ENCODE data around the gene NUTM1. TPM values are rescaled to one million over a fixed set of nuclear protein-coding genes. Genes with fewer than 3 reads are reported as not detected.

Gene NUTM1, protein sequence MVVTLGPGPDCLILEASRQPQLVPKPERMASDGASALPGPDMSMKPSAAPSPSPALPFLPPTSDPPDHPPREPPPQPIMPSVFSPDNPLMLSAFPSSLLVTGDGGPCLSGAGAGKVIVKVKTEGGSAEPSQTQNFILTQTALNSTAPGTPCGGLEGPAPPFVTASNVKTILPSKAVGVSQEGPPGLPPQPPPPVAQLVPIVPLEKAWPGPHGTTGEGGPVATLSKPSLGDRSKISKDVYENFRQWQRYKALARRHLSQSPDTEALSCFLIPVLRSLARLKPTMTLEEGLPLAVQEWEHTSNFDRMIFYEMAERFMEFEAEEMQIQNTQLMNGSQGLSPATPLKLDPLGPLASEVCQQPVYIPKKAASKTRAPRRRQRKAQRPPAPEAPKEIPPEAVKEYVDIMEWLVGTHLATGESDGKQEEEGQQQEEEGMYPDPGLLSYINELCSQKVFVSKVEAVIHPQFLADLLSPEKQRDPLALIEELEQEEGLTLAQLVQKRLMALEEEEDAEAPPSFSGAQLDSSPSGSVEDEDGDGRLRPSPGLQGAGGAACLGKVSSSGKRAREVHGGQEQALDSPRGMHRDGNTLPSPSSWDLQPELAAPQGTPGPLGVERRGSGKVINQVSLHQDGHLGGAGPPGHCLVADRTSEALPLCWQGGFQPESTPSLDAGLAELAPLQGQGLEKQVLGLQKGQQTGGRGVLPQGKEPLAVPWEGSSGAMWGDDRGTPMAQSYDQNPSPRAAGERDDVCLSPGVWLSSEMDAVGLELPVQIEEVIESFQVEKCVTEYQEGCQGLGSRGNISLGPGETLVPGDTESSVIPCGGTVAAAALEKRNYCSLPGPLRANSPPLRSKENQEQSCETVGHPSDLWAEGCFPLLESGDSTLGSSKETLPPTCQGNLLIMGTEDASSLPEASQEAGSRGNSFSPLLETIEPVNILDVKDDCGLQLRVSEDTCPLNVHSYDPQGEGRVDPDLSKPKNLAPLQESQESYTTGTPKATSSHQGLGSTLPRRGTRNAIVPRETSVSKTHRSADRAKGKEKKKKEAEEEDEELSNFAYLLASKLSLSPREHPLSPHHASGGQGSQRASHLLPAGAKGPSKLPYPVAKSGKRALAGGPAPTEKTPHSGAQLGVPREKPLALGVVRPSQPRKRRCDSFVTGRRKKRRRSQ
- total RNA-seq (ENCODE audit: low replicate concordance): not detected in 2 replicates

DNA sequence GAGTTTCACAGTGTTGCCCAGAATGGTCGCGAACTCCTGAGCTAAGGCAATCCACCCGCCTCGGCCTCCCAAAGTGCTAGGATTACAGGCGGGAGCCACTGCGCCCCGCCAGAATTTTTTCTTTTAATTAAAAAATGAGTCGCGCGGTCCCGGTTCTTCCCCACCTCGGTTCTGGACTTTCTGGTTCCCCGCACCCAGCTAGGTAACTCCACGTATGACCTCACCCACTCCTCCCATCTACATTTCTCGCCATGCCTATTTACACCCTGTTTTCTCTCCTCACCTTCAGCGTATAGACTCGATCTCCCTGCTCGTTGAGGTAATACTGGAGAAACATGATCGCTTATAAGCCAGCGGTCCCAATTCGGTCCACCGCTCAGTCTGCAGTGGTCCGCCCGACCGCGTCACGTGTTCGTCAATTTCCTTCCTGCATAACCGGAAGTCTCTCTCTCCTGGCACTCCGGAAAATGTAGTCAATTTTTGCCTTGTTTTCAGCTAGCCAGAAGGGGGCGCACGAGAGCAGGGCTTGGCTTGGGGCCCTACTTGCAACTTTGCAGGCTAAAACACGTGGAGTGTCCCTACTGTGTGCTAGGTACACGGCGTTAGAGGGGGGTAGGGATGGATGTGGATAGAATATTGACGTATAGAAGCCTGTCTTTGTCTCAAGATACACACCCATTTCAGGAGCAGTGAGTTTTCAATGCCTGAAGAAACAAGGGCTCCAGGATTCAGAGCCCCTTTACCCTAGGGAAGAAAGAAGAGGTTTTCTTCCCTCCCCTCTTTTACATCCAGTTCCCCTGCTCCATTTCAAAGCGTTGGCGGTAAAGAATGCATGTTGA lies at the start of gene NUTM1, which contains the start of gene NOP10:
TSS of gene NUTM1 (plus strand) at position 579 of the 839 bp plus-strand sequence. CDS start 382 bp downstream, outside the sequence.
TSS of gene NOP10 (minus strand) at position 400 of the 839 bp plus-strand sequence. CDS start at position 337, 63 bp downstream.

DNA sequence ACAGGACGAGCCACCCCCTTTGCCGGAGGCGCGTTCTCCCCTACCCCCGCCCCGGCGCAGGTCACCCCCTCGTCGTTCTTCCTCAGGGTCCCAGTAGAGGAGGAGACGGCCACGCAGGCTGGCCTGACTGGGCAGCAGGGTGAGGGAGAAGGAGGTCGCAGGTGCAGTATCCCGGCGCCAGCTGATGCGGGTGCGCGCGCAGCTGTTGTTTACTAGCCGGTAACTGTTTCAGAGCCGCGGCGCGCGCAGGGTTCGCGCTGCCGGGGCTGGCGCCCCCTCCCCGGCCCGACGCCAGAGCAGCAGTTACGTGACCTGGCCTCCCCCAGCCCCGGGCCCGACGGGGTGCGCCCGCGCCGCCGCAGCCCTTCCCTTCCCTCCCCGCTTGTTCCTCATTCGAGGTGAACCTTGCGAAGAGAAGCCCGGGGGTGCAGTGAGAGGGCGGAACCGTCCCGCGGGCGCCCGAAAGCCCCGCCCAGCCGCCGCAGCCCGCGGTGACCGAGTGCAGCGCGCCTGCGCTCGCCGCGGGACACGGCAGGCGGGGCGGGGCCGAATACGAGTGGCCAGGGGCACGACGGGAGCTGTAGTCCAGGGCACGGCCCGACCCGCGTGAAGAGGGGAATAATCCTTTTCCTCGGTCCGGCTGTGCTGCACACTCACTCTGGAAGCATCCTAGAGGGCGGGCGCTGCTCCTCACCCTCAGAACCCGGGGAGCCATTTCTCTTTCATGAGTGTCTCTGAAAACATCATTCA lies 5.4 kb upstream of the NUTM1 start, which contains the start of gene SLC12A6:
TSS of gene SLC12A6 (minus strand) at position 225 of the 750 bp plus-strand sequence. CDS start 1,101 bp downstream, outside the sequence.

DNA sequence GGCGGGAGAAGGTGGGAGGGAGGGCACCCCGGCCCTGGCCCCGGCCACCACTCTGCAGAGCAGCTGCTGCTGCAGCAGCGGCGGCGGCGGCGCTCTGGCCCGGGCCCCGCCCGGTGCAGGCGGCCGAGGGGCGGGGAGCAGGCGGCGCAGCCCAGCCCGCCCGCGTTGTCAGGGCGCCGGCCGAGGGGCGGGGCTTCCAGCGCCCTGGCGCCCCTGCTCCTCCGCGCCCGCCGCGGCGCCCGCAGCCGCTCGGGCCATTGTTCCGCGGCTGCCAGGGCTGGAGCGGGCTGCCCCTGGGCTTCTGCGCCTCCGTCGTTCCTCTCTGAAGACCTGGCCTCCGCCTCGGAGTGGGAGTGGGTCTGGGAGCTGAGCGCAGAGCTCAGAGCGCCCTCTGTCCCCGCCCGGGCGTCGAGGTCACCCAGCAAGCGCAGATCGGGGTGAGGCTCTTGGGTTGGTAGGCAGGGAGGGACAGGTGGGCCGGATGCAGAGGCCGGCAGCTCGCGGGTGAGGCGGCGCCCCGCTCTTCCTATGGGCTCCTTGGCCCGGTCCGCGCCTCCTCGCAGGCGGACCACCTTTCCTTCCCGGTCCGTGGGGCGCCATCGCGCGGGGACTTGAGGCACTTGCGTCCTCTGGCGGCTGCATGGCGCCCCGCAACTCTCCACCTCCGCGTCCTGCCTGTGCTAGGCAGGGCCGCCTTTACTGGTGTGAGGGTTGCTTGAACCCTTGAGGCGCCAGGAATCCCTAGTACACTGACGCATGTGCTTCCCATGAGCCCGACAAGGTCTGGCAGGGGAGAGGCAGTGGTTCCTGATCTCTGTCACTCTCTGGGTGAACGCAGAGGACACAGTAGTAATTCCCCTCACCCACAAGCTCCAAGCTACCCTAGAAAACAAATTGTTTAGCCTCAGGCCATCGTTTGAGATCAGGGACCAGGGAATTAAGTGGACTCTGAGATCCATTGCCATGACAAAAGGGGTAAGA lies 24.3 kb downstream of the NUTM1 start, which contains the start of gene LPCAT4:
TSS of gene LPCAT4 (minus strand) at position 96 of the 981 bp plus-strand sequence. CDS start 96 bp downstream, outside the sequence.

Other genes with a start within 250 kb of the NUTM1 start
- 28.8 and 36.9 TPM in 2 replicates for gene EMC7, start 241.5 kb upstream of the NUTM1 start, total RNA-seq (ENCODE audit: low replicate concordance)
- gene PGBD4, start 241.2 kb upstream of the NUTM1 start, total RNA-seq (ENCODE audit: low replicate concordance): 1.5 and 1.6 TPM in 2 replicates
- gene KATNBL1, start 133.2 kb upstream of the NUTM1 start, total RNA-seq (ENCODE audit: low replicate concordance): 10.3 and 35.6 TPM in 2 replicates
- 143 and 202 TPM in 2 replicates for gene EMC4, start 118.3 kb upstream of the NUTM1 start, total RNA-seq (ENCODE audit: low replicate concordance)
- gene SLC12A6, start 5.5 kb upstream of the NUTM1 start, total RNA-seq (ENCODE audit: low replicate concordance): 10.1 and 14.5 TPM in 2 replicates
- gene NOP10, start 179 bp upstream of the NUTM1 start, total RNA-seq (ENCODE audit: low replicate concordance): 128 and 253 TPM in 2 replicates
- gene LPCAT4, start 23.9 kb downstream of the NUTM1 start, total RNA-seq (ENCODE audit: low replicate concordance): 6.8 and 7.7 TPM in 2 replicates
- gene GOLGA8A, start 94.5 kb downstream of the NUTM1 start, total RNA-seq (ENCODE audit: low replicate concordance): 9.9 and 11.3 TPM in 2 replicates
- 11.7 and 17.1 TPM in 2 replicates for gene GOLGA8B, start 240.3 kb downstream of the NUTM1 start, total RNA-seq (ENCODE audit: low replicate concordance)

Data from smooth muscle cell of the coronary artery (primary cell).